Esophagus muscularis mucosa (tissue), 4 donors: ENCODE data around the gene DNAH10. TPM values are rescaled to one million over a fixed set of nuclear protein-coding genes. Genes with fewer than 3 reads are reported as not detected.

Source experiments
- DNase-seq: peaks from one replicate; pipeline ENCODE4 v3.0.0-alpha.2; 2017; ENCODE audit errors: extremely low spot score
- H3K27ac ChIP-seq, 4 donors: fragments of 200-600 bp; sonication (generic); replicated peaks in 1 of 4; 1 replicate in 3 of 4; 2 replicates in 1 of 4; pipeline ENCODE4 v1.5.1; 2016 to 2019; ENCODE audit warnings: mild to moderate bottlenecking in 1 of 4
- H3K27me3 ChIP-seq, 4 donors: fragments of 200-600 bp; sonication (generic); one replicate each; pipeline versions ENCODE4 v1.5.1 to v1.6.0; 2016 to 2019
- H3K36me3 ChIP-seq, 4 donors: fragments of 200-600 bp; sonication (generic); one replicate each; pipeline ENCODE4 v1.5.1; 2016 to 2019
- H3K4me1 ChIP-seq, 4 donors: fragments of 200-600 bp; sonication (generic); one replicate each; pipeline ENCODE4 v1.5.1; 2016 to 2019
- H3K4me3 ChIP-seq, 4 donors: fragments of 200-600 bp; sonication (generic); 1 replicate in 2 of 4; 2 replicates in 2 of 4; pipeline ENCODE4 v1.5.1; 2016 to 2019; ENCODE audit warnings: mild to moderate bottlenecking in 4 of 4, moderate library complexity in 1 of 4
- H3K9me3 ChIP-seq, 4 donors: fragments of 200-600 bp; sonication (generic); 1 replicate in 3 of 4; 2 replicates in 1 of 4; pipeline ENCODE4 v1.5.1; 2016 to 2019
- EP300 ChIP-seq: sonication (generic); formaldehyde crosslinking; IDR thresholded peaks from one replicate; pipeline ENCODE4 v1.6.1; 2017; ENCODE audit warnings: antibody characterized with exemption
- POLR2A ChIP-seq: fragments of 450-650 bp; IDR thresholded peaks from one replicate; pipeline ENCODE4 v1.6.1; 2017; ENCODE audit warnings: antibody characterized with exemption, moderate library complexity, mild to moderate bottlenecking, low read depth
- POLR2AphosphoS5 ChIP-seq, 2 donors: sonication (generic); formaldehyde crosslinking; IDR thresholded peaks; one replicate each; pipeline ENCODE4 v1.6.1; 2017; ENCODE audit warnings: antibody characterized with exemption in 2 of 2
- WGBS: methylation state at CpG from one replicate; pipeline ENCODE4 v1.1.5; 2018; 5-methylcytosine and 5-hydroxymethylcytosine counted together
- intact Hi-C: fragments of 100-400 bp; cut with DNase I; formaldehyde crosslinking; loops from one replicate; pipeline ENCODE4 v1.15.1; 2023
- total RNA-seq, 4 donors: library from RNA; depleted of rRNA; stranded (reverse); fragments of >200 nt; gene quantifications; one replicate each; pipeline versions ENCODE4 v1.1.0 to v1.2.1, GENCODE V29; 2016
- TF ChIP-seq, protein P1 (sequence below), 3 experiments: fragments of 200-600 bp in 2 of 3; fragments of 450-650 bp in 1 of 3; sonication (generic) in 2 of 3; IDR thresholded peaks; one replicate each; pipeline ENCODE4 v1.5.1; 2017 to 2019; ENCODE audit warnings: antibody characterized with exemption in 3 of 3, mild to moderate bottlenecking in 2 of 3, moderate library complexity in 1 of 3

The DNAH10 gene
- total RNA-seq, 4 donors from 2014 or later, result 0.06 to 1.3 TPM; not detected in 2

GRCh38 chr12:123934829-123935228 lies 172.7 kb downstream of the DNAH10 start:
- H3K9me3 ChIP-seq, result no peaks in the 10 kb centered on the region
- H3K36me3 ChIP-seq, result peaks cover 17 to 52% (median 39%) of the 10 kb centered on the region in 4 donors
- WGBS, result 80% methylated on average over 7 of the region's 9 CpGs
- H3K4me3 ChIP-seq, result no peak overlapping the region
- intact Hi-C loops, result no loop called here
- no peak overlapping the region for H3K27ac ChIP-seq
- no peak for DNase-seq
- H3K4me1 ChIP-seq, result no peaks in the 10 kb centered on the region
- TF ChIP-seq, protein P1, sequence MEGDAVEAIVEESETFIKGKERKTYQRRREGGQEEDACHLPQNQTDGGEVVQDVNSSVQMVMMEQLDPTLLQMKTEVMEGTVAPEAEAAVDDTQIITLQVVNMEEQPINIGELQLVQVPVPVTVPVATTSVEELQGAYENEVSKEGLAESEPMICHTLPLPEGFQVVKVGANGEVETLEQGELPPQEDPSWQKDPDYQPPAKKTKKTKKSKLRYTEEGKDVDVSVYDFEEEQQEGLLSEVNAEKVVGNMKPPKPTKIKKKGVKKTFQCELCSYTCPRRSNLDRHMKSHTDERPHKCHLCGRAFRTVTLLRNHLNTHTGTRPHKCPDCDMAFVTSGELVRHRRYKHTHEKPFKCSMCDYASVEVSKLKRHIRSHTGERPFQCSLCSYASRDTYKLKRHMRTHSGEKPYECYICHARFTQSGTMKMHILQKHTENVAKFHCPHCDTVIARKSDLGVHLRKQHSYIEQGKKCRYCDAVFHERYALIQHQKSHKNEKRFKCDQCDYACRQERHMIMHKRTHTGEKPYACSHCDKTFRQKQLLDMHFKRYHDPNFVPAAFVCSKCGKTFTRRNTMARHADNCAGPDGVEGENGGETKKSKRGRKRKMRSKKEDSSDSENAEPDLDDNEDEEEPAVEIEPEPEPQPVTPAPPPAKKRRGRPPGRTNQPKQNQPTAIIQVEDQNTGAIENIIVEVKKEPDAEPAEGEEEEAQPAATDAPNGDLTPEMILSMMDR (IDR thresholded peaks at IDR 0.05), result no peak
- TF ChIP-seq POLR2A (no peak), EP300 (no peak), POLR2AphosphoS5 (IDR thresholded peaks at IDR 0.05) (no peak)
- no peaks in the 10 kb centered on the region for H3K27me3 ChIP-seq

DNA sequence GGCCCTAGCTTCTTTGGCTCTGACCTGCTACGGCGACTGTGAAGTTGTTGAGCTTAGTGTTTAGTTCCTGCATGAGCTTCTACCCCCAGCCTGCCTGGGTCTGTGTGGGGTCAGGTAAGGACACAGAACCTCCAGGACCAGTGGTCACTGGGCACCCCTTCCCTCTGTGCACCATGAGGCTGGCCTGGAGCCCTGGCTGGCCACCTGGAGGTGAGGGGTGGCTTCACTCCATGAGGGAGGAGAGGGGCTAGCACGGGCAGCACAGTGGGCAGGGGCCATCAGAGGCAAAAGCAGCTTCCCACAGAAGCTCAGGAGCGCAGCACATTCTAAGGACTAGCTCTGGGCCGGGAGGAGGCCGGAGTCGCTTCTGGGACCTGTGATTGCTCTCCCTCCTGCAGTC lies 173.9 kb downstream of the DNAH10 start:
- no peak for TF ChIP-seq POLR2A
- TF ChIP-seq, protein P1 (IDR thresholded peaks at IDR 0.05), result no peak
- no peak for TF ChIP-seq POLR2AphosphoS5 (IDR thresholded peaks at IDR 0.05)
- no peak for TF ChIP-seq EP300
- intact Hi-C loops, result no loop called here
- 91% methylated on average over 7 of the region's 7 CpGs for WGBS
- no peak overlapping the region for H3K4me3 ChIP-seq
- DNase-seq, result no peak
- no peaks in the 10 kb centered on the region for H3K4me1 ChIP-seq
- H3K36me3 ChIP-seq, result peaks cover 27 to 63% (median 50%) of the 10 kb centered on the region in 4 donors
- H3K9me3 ChIP-seq, result no peaks in the 10 kb centered on the region
- no peaks in the 10 kb centered on the region for H3K27me3 ChIP-seq
- no peak overlapping the region for H3K27ac ChIP-seq

GRCh38 chr12:123936471-123936870 lies 174.4 kb downstream of the DNAH10 start:
- no peaks in the 10 kb centered on the region for H3K4me1 ChIP-seq
- no peak for DNase-seq
- intact Hi-C loops, result no loop called here
- no peaks in the 10 kb centered on the region for H3K9me3 ChIP-seq
- H3K27me3 ChIP-seq, result no peaks in the 10 kb centered on the region
- H3K36me3 ChIP-seq, result peaks cover 32 to 68% (median 55%) of the 10 kb centered on the region in 4 donors
- no peak overlapping the region for H3K4me3 ChIP-seq
- H3K27ac ChIP-seq, result no peak overlapping the region
- 91% methylated on average over 18 of the region's 18 CpGs for WGBS
- TF ChIP-seq POLR2A (no peak), EP300 (no peak), POLR2AphosphoS5 (IDR thresholded peaks at IDR 0.05) (no peak)
- TF ChIP-seq, protein P1 (IDR thresholded peaks at IDR 0.05), result no peak

DNA sequence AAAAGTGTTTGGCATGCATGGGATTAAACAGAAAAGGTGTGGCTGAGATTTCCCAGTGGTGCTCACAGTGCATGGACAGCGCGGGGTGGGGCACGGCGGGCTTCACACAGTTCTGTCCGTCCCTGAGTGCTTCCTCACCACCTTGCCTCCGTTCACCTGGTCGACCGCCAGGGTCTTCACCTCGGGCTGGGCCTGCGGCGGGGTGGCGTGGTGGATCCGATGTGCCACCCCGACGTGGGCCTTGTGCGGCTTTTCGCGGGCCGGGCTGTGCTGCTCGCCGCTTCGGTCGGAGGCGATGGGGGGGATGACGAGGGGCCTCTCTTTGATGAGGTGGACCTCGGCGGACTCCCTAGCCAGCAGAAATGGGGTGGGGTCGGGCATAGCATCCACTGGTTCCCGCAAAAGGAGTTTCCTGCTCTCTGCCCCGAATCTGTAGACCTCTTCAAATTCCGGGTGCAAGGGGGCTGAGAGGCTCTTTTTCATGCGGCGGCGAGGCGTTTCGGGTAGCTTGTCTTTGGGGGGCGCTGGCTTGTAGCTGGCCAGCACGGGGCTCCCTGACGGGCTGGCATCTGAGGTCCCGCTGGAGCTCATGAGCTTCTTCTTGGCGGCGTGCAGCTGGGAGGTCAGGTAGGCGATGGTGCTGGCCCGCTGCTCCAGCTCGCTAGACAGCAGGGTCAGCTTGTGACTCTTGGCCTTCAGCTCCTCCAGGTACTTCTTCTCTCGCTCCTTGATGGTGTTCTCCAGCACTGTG lies 175.0 kb downstream of the DNAH10 start:
- Histone ChIP-seq H3K27ac (no peak overlapping the region), H3K36me3 (peaks cover 39 to 75% (median 62%) of the 10 kb centered on the region in 4 donors), H3K4me1 (no peaks in the 10 kb centered on the region), H3K4me3 (no peak overlapping the region), H3K9me3 (no peaks in the 10 kb centered on the region), H3K27me3 (no peaks in the 10 kb centered on the region)
- TF ChIP-seq POLR2AphosphoS5 (IDR thresholded peaks at IDR 0.05), result no peak
- TF ChIP-seq POLR2A, result no peak
- TF ChIP-seq EP300, result no peak
- TF ChIP-seq, protein P1 (IDR thresholded peaks at IDR 0.05), result no peak
- no peak for DNase-seq
- intact Hi-C loops, result no loop called here
- 97% methylated on average over 36 of the region's 46 CpGs for WGBS
